T-helper 22 cell (primary cell): ENCODE measurements around the gene UBE2E1.

Experiments used
- DNase-seq: peaks from one replicate; pipeline ENCODE4 v3.0.0-alpha.2; 2020; ENCODE audit warnings: low read depth

The UBE2E1 gene

DNA sequence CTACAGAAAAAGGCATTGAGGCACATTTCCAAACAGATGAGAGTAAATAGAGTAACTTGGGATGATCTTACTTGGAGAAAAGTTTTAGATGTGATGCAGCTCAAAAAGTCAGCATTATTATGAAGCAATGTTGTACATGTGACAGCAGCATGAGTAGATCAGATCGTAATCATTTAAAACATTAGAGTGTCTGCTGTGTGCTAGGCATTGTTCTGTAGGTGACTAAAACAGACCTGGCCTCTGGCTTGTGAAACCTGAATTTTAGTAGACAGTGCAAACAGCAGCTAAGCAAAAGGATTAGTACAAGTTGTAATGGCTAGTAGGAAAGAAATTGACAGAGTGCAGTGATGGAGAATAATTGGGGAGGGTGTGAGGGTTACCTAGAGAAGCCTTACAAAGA is 15.1 kb downstream of the UBE2E1 start:
- no peak for DNase-seq

DNA sequence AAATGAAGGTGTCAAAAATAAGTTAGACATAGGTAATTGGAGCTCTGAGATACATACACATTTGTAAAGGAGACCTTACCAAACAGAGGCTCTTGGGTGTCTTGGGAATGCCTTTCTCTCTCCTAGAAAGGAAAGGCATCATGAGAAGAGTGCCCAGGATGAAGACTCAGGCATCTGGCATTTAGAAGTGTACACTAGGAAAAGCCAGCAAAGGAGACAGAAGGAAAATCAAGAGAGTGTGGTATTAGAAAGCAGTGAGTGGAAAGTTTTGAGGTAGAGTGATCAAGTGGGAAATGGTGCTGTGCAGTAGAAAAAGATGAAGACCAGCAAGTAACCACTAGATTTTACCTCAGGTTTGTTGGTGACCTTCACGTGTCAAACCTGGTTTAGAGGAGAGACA is 16.1 kb downstream of the UBE2E1 start:
- DNase-seq = no peak

DNA sequence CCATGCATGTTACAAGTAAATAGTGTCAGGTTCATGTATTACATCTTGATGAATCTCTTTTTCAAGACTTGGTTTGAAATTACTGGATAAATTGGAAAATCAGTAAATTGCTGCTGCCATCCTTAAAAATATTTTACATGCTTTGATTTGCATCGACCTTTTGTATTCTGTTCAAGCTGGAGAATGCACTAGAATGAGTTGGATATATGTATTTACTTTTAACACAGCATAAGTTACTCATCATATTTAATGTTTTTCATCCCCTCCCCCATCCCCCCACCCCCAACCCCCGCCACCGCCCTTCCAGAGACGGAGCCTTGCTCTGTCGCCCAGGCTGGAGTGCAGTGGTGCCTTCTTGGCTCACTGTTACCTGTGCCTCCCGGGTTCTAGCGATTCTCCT is 16.8 kb downstream of the UBE2E1 start:
- DNase-seq = no peak

DNA sequence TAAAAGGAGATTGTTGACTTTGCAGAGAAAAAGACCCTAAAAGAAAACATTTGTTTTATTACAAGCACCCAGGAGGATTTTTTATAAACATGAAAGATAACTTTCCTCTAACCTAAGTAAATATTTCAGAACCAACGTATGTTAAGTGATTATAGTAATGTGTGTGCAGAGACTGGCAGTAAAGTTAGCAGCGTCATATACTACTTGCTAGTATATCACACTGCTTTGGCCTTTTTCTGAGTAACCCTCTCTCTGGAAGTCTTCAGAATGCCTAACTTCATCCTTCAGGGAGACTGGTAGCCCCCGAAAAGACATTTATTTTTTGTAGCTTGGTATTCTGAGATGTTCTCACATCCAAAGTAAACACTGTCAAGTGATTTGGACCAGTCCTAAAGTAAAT is 17.9 kb downstream of the UBE2E1 start:
- DNase-seq = no peak

DNA sequence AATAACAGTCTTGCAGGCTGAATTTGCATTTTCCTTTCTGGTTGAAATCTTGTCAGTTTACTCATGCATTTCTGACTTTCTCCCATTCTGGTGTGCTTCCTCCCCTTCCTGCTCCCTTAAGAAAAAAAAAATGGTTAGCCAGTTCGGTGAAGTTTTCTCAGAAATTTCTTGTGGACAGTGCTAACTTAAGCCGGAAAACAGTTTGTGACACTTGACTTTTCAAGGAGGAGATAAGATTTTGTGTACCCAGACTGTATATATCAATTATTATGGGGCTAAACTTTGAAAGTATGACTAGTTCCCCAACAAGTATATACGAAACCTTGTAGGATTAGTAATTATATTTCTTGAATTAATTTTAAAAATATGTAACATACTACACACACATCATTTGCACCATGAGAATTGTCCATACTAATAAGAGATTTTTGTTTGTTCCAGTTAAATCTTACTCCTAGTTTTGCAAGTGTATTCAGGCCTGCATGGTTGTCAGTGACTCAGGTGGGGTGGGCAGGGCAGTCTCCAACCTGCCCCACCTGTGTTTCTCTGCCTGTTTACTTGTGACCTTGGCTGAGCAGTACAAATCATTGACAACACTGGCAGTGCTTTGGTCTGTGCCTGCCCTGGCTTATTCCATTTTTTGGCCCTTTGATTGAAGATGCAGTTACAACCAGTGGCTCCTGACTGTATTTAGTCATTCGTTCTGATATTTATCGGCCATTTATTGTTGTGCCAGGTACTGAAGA is 19.1 kb downstream of the UBE2E1 start:
- no peak for DNase-seq

DNA sequence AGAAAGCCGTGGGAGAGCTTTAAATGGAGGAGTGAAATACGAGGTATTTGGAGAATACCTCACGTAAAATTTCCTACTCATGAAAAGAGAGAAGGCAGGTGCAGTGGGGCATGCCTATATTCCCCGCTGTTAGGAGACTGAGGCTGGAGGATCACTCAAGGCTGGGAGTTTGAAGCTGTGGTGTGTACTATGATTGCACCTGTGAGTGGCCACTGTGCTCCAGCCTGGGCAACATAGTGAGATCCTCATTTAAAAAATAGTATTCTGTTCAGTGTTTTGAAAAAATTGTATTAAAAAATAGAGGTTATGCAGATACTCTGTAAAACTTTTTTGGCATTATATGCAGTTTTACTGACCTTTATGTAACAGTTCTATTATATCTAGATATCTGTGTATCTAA is 20.0 kb downstream of the UBE2E1 start:
- DNase-seq = no peak

DNA sequence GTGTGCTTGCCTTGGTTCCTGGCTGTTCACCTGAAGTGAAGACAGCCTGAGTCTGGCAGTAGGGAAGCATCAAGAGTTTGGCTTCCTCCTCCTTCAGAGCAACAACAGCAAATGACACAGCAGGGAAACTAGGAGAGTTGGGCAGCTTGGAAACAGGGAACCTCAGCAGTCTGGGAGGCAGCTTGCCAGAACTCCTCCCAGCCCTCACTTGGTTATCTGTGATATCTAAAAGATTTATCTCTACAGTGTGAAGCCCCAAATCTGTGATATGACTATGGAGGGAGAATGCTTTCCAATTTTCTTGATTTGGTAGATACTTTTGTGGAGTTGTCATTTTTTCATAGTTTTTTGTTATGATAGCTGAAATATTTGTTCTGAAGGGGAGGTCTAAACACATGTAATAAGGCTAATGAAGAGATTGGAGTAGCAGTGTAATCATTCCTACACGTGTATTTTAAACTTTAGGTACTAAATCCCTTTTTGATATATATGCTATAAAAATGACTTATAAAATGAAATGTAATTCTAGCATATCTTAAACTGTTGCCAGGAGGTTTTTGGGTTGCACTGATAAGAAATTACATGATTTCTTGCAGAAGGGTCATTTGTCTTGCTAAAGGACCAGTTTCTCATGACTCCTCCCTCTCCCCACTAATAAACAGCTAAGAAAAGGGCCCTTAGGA is 20.8 kb downstream of the UBE2E1 start:
- no peak for DNase-seq

DNA sequence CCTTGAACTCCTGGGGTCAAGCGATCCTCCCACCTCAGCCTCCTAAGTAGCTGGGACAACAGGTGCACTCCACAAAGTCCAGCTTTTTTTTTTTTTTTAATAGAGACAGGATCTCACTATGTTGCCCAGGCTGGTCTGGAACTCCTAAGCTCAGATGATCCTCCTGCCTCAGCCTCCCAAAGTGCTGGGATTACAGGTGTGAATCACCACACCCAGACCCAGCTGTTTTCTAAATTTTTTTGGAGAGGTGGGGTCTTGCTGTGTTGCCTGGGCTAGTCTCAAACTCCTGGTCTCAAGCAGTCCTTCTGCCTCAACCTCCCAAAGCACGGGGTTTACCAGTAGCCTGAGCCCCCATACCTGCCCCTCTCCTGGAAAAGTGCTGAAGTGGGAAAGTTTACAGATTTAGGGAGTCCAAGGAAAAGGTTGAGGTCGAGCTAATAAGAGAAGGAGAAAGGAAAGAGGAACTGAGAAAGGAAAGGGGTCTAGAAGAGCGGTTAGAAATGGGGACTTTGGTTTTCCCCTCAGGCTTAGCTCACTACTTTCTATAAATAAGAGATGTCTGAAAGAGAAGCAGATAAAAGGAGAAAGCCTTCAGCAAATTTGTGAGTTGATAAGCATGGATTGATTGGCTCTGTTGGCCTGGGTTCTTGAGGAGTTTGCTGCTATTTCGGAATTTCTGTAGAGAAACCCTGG is 23.6 kb downstream of the UBE2E1 start:
- DNase-seq = no peak

DNA sequence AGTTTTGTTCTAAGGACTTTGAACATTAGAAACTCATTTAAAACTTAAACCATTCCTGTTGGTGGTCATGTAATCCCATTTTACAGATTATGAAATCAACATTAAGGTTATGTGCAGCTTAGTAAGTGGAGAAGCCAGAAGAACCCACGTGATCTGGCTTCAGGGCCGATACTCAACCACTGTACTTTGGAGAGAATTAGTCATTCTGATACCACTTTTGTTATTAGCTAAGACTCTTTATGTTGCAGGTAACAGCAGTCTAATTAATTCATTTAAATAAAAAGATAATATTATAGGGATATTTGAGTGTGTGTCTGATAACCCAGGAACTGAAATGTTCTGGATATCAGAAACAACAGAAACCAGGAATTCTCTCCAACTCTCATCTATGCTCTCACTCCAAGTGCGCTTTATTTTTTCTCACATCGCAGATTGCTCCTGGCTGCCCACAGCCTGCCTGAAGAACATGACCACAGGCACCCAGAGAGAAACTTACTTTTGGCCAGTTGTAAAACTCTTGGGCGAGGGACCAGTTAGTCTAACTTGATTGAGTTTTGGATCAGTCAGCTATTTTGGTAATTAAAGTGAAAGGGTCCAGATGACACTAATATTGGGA is 25.2 kb downstream of the UBE2E1 start:
- DNase-seq = no peak

DNA sequence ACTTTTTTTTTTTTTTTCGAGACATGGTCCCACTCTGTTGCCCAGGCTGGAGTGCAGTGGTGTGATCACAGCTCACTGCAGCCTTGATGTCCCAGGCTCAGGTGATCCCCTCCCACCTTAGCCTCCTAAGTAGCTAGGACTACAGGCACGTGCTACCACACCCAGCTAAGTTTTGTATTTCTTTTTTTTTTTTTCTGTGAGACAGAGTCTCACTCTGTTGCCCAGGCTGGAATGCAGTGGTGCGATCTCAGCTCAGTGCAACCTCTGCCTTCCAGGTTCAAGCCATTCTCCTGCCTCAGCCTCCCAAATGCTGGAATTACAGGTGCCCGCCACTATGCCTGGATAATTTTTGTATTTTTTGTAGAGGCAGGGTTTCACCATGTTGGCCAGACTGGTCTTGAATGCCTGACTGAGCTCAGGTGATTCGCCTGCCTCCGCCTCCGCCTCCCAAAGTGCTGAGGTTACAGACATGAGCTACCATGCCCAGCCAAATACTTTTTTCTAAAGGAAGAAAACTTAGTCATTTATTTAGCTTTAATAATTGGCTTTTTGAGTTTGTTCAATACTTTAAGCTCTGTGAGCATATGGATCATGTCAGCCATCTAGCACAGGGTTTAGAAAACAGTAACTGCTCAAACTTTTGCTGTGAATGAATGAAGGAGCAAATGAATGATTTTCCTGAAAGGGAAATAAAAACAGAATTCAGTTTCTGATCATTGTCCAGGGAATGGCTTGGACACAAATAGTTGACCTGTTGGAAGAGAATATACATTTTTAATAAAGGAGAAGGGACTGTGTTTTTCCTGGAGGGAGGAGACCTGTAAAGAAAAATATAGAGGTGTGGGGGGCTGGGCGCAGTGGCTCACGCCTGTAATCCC is 26.0 kb downstream of the UBE2E1 start:
- DNase-seq = no peak

DNA sequence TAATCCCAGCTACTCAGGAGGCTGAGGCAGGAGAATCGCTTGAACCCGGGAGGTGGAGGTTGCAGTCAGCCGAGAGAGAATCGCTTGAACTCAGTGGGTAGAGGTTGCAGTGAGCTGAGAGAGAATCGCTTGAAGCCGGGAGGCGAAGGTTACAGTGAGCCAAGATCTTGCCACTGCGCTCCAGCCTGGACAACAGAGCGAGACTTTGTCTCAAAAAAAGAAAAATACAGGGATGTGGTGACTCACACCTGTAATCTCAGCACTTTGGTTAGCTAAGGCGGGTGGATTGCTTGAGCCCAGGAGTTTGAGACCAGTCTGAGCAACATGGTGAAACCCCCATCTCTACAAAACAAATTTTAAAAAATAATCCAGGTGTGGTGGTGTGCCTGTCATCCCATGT is 26.8 kb downstream of the UBE2E1 start:
- no peak for DNase-seq

DNA sequence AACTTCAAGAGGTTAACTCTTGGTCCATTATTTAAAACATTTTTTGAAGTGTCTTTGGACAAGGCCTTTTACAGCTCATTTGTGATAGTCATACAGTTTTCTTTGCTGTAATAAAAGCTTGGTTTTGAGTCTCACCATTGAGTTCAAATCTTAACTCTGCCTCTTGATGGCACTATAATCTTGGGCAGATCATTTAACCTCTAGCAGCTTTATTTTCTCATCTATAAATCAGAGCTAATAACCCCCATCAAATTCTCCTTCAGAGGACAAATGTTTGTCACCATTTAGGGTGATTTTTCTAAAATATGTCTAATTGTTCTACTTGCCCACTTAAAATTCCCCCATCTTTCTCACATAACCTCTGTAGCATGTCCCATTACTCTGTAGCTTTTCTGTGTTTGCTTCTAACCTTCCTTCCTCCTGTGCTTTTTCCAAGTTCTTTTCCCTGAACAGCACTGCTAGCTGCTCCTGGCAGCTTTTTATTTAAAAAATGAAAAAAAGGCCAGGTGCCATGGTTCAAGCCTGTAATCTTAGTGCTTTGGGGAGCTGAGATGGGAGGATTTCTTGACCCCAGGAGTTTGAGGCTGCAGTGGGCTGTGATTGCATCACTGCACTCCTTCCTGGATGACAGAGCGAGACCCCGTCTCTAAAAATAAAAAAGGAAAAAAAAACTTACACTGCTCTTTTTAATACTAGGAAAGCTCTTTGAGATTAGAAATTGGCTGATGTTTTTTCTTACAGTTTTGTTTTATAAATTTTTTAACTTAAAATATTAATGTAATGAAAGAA is 28.5 kb downstream of the UBE2E1 start:
- no peak for DNase-seq

DNA sequence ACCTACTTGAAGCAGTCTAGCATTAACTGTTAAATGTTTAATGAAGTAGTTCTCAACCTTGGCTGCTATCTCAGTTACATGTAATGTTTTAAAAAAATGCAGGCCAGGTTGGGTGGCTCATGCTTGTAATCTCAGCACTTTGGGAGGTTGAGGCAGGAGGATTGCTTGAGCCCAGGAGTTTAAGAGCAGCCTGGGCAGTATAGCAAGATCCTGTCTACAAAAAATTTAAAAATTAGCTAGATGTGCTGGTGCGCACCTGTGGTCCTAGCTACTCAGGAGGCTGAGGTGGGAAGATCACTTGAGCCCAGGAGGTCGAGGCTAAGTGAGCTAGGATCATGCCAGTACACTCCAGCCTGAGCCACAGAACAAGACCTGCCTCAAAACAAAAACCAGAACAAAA is 29.3 kb downstream of the UBE2E1 start:
- no peak for DNase-seq

DNA sequence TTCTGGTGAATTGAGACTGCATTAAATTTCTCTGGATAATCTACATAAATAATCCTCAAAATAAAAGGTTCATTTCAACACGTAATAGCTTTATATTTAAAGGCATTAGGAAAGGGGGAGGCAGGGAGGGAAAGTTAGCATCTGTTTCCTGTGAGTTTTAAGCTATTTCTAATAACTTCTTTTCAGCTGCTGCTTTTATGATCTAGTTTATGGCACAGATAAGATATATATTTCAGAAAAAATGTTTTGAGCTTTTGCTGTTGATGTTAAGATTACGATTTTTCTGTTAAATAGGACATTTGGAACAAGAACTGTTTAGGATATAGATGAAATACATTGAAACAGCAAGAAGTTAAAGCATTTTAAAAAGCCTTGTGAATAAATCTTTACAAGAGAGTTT is 30.0 kb downstream of the UBE2E1 start:
- DNase-seq = no peak

DNA sequence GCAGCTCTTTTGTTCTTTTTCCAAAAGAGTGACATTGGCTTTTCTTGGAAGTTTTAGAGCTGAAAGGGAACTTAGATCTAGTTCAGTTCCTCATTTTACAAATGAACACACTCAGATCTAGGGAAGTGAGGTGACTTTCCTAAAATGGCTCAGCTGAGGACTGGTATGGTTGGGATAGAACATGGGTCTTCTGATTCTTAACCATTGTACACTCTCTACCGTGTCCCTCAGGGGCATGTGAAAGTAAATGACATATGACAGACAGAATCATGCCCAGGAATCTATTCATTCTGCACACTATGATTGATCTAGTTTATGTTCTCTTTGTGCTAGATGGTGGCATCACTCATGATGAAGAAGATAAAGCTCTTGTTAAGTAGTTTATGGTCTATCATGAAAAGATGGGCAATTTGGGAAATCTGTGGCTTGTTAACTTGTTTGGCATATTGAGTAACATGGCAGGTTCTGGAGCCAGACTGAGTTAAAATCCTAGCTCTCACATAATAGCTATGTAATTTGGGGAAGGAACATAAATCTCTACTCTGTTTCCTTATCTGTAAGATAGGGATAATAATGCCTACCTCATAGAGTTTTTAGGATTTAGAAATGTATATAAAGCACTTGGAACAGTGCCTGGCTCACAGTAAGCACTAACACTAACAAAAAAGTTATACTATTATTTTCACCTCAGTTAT is 30.9 kb downstream of the UBE2E1 start:
- no peak for DNase-seq

DNA sequence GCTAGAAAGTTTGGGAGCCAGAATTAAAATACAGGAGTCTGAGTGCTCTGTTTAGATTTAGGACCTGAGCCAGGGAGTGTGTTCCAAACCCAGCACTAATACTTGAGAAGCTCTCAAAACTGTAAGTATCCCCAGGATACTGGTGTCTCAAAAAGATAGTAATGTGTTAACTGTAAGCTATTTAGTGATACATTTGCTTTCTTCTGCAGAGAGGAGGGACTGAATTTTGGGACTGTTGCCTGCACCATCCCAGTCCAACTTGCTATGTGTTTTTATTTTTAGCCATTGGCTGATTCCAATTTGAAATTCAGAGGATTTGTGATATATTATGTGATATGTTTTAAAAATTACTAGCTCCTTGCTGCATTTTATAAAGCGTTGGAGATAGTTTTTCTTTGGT is 31.5 kb downstream of the UBE2E1 start:
- DNase-seq = no peak

DNA sequence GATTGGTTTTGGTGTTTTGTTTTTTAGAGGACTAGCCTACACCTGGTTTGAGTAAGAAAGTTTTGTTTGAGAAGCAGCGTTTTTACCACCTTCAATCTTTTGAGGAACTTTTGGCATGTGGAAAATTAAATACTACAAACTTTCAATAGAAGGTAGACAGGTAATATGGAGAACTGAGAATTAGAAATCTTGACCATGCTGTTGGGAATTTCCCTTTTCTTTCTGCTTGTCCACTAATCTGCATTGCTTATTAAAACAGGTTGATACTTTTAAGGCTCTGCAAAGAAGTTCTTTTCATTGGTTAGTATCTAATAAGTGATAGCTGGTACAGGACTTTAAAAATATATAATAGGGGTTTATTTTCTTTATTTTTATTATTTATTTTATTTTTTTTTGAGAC is 31.9 kb downstream of the UBE2E1 start:
- no peak for DNase-seq

DNA sequence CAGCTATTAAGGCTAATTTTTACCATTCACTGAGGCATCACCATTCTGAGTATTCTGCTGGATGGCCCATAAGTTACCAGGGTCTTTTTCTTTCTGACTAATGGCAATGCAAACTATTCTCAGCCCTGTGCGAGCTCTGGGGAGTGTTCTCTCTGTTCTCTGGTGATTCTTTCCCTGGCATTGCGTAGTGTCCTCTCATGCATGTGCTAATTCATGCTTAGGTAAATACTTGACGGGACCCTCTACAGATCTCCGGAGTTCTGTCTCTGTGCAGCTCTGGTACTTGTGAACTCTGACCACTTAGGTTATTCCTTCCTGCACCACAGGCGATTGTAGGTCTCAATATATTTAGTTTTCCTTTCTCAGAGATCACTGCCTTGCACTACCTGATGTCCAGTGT is 34.8 kb downstream of the UBE2E1 start:
- DNase-seq = no peak

DNA sequence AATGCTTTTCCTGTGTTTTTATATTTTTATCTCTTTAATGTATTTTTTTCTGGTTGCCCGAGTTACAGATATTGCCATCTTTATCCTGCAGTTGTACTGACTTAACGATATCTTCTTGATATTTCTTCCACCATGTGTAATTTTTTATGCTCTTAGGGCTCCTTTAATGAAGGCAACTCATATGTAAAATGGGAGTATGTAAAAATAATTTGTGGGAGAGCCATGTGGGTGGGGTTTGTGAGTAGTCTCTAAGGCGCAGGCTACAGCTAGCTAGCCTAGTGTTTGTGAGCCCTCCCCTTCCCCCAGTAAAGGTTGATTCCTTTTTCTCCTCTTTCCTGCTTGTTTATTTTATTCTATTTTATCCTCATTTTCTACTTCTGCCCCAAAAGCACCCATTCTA is 38.1 kb downstream of the UBE2E1 start:
- DNase-seq = no peak
